HG02938 (cell line): ENCODE data around the gene NMNAT1.
"Not testable (repeated sequence)": the region's sequence is repeated elsewhere in the genome, so short reads cannot be mapped to it uniquely, and the experiment has no call there.

Source experiments
- ATAC-seq: cut with Tn5 transposase; IDR thresholded peaks from one replicate; pipeline ENCODE4 v1.9.1; 2021; ENCODE audit warnings: mild to moderate bottlenecking, moderate library complexity; ENCODE audit not compliant: unreplicated experiment

NMNAT1 gene

GRCh38 chr1:9917901-9918300, 25.4 kb upstream of the NMNAT1 start:
- ATAC-seq, result no peak

GRCh38 chr1:9920606-9921005, 22.7 kb upstream of the NMNAT1 start:
- no peak for ATAC-seq

GRCh38 chr1:9922342-9922741, 20.9 kb upstream of the NMNAT1 start:
- ATAC-seq, result no peak

GRCh38 chr1:9927259-9927658, 16.0 kb upstream of the NMNAT1 start:
- ATAC-seq, result no peak

GRCh38 chr1:9929431-9930385, 13.6 kb upstream of the NMNAT1 start:
- no peak for ATAC-seq

GRCh38 chr1:9942399-9942938, 806 bp upstream of the NMNAT1 start:
- ATAC-seq, result peak; percentile 9

GRCh38 chr1:9946315-9946714, 3.0 kb downstream of the NMNAT1 start:
- ATAC-seq, result no peak

GRCh38 chr1:9957726-9958125, 14.5 kb downstream of the NMNAT1 start:
- ATAC-seq, result no peak

- ATAC-seq, result no peak
Observed at GRCh38 chr1:9960011-9960410, 16.7 kb downstream of the NMNAT1 start.

- no peak for ATAC-seq
Observed at GRCh38 chr1:9960706-9961562, 17.7 kb downstream of the NMNAT1 start.

GRCh38 chr1:9984253-9984652, 41.0 kb downstream of the NMNAT1 start:
- no peak for ATAC-seq

GRCh38 chr1:9985001-9985400, 41.7 kb downstream of the NMNAT1 start:
- no peak for ATAC-seq

GRCh38 chr1:9989773-9990172, 46.5 kb downstream of the NMNAT1 start:
- no peak for ATAC-seq

GRCh38 chr1:9990944-9991343, 47.7 kb downstream of the NMNAT1 start:
- ATAC-seq, result no peak

GRCh38 chr1:9992910-9993309, 49.6 kb downstream of the NMNAT1 start:
- ATAC-seq, result no peak

- ATAC-seq, result no peak
Observed at GRCh38 chr1:9993561-9994075, 50.3 kb downstream of the NMNAT1 start.

GRCh38 chr1:9996624-9997582, 53.6 kb downstream of the NMNAT1 start, which contains the start of gene RBP7:
RBP7 (plus strand) TSS chr1:9997228; CDS start chr1:9997259, 31 bp downstream.
- no peak for ATAC-seq

- no peak for ATAC-seq
Observed at GRCh38 chr1:10001016-10001665, 57.9 kb downstream of the NMNAT1 start.

- not testable (repeated sequence) for ATAC-seq
Observed at GRCh38 chr1:10005248-10005647, 62.0 kb downstream of the NMNAT1 start.
